Measurements from ENCODE around the gene KRTAP21-2.

Gene KRTAP21-2

DNA sequence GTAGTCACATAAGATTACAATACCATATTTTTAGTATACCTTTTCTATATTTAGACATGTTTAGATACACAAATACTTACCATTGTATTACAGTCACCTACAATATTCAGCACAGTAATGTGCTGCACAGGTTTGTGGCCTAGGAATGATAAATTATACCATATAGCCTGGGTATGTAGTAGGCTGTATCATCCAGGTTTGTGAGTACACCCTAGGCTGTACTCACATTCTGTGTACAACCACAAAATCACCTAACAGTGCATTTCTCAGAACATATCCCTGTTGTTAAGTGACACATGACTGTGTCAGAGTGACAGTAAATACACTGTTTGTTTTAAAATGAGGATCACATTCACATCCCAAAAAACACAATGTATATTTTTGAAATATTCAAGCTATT, 39.6 kb downstream of the KRTAP21-2 start:
- Mint-ChIP-seq H3K27me3 (ENCODE audit: low read depth) (peaks cover 3% of the 10 kb centered on the region), H3K4me3 (no peak overlapping the region), H3K27ac (no peak overlapping the region), H3K36me3 (ENCODE audit: low read depth) (no peaks in the 10 kb centered on the region), H3K9me3 (peaks cover 7% of the 10 kb centered on the region), H3K4me1 (no peaks in the 10 kb centered on the region)
- TF ChIP-seq, protein P1, sequence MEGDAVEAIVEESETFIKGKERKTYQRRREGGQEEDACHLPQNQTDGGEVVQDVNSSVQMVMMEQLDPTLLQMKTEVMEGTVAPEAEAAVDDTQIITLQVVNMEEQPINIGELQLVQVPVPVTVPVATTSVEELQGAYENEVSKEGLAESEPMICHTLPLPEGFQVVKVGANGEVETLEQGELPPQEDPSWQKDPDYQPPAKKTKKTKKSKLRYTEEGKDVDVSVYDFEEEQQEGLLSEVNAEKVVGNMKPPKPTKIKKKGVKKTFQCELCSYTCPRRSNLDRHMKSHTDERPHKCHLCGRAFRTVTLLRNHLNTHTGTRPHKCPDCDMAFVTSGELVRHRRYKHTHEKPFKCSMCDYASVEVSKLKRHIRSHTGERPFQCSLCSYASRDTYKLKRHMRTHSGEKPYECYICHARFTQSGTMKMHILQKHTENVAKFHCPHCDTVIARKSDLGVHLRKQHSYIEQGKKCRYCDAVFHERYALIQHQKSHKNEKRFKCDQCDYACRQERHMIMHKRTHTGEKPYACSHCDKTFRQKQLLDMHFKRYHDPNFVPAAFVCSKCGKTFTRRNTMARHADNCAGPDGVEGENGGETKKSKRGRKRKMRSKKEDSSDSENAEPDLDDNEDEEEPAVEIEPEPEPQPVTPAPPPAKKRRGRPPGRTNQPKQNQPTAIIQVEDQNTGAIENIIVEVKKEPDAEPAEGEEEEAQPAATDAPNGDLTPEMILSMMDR (IDR thresholded peaks at IDR 0.05; ENCODE audit: unreplicated experiment in 3 of 3) = no peak

Data from nephron (organoid).